Ascending aorta (tissue), 2 donors: ENCODE measurements around the gene FOXK2. TPM values are rescaled to one million over a fixed set of nuclear protein-coding genes. Genes with fewer than 3 reads are reported as not detected.
"Not testable (repeated sequence)": the region's sequence is repeated elsewhere in the genome, so short reads cannot be mapped to it uniquely, and the experiment has no call there.

ENCODE experiments used
- DNase-seq, 2 donors: peaks; one replicate each; pipeline ENCODE4 v3.0.0-alpha.2; 2019; ENCODE audit warnings: low spot score in 2 of 2
- H3K27ac ChIP-seq, 2 donors: fragments of 200-600 bp; sonication (generic); one replicate each; pipeline ENCODE4 v1.5.1; 2016 to 2017; ENCODE audit warnings: mild to moderate bottlenecking in 1 of 2
- H3K27me3 ChIP-seq: fragments of 200-600 bp; sonication (generic); one replicate; pipeline ENCODE4 v1.5.1; 2017
- H3K36me3 ChIP-seq, 2 donors: fragments of 200-600 bp; sonication (generic); one replicate each; pipeline ENCODE4 v1.5.1; 2016
- H3K4me1 ChIP-seq, 2 donors: fragments of 200-600 bp; sonication (generic); one replicate each; pipeline ENCODE4 v1.5.1; 2016 to 2017; ENCODE audit warnings: mild to moderate bottlenecking in 1 of 2
- H3K4me3 ChIP-seq, 2 donors: fragments of 200-600 bp; sonication (generic); one replicate each; pipeline ENCODE4 v1.5.1; 2016 to 2017; ENCODE audit warnings: mild to moderate bottlenecking in 1 of 2
- H3K9me3 ChIP-seq, 2 donors: fragments of 200-600 bp; sonication (generic); one replicate each; pipeline ENCODE4 v1.5.1; 2016
- intact Hi-C: fragments of 100-400 bp; cut with DNase I; formaldehyde crosslinking; loops from one replicate; pipeline ENCODE4 v1.15.1; 2023
- total RNA-seq: library from RNA; depleted of rRNA; stranded (reverse); fragments of >200 nt; gene quantifications from one replicate; pipeline ENCODE4 v1.1.0, GENCODE V29; 2016
- TF ChIP-seq, protein P1 (sequence below), 3 experiments: fragments of 200-600 bp in 2 of 3; fragments of 450-650 bp in 1 of 3; sonication (generic) in 2 of 3; IDR thresholded peaks; one replicate each; pipeline ENCODE4 v1.5.1; 2016 to 2019; ENCODE audit warnings: antibody characterized with exemption in 3 of 3, mild to moderate bottlenecking in 1 of 3, moderate library complexity in 1 of 3

Gene FOXK2
- total RNA-seq, 1 donor from 2014 or later, result 131 TPM

DNA sequence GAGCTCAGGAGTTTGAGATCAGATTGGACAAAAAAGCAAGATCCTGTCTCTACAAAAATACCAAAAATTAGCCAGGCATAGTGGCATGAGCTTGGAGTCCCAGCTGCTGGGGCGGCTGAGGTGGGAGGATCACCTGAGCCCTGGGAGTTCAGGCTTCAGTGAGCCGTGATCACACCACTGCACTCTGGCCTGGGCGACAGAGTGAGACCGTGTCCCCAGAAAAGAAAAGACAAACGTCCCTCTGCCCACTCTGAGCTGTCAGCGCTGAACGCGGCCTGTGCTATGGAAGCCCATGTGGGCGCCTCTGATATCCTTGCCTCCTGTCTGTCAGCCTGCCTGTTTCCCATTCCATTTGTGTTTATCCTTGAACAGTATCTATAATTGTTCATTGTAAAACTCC is 50.7 kb downstream of the FOXK2 start:
- no peak for DNase-seq
- Histone ChIP-seq H3K27me3 (no peaks in the 10 kb centered on the region), H3K4me3 (no peak overlapping the region), H3K36me3 (peaks cover 56 to 76% of the 10 kb centered on the region in 2 donors), H3K27ac (no peak overlapping the region), H3K9me3 (no peaks in the 10 kb centered on the region), H3K4me1 (peaks cover 6 to 8% of the 10 kb centered on the region in 2 donors)
- TF ChIP-seq, protein P1, sequence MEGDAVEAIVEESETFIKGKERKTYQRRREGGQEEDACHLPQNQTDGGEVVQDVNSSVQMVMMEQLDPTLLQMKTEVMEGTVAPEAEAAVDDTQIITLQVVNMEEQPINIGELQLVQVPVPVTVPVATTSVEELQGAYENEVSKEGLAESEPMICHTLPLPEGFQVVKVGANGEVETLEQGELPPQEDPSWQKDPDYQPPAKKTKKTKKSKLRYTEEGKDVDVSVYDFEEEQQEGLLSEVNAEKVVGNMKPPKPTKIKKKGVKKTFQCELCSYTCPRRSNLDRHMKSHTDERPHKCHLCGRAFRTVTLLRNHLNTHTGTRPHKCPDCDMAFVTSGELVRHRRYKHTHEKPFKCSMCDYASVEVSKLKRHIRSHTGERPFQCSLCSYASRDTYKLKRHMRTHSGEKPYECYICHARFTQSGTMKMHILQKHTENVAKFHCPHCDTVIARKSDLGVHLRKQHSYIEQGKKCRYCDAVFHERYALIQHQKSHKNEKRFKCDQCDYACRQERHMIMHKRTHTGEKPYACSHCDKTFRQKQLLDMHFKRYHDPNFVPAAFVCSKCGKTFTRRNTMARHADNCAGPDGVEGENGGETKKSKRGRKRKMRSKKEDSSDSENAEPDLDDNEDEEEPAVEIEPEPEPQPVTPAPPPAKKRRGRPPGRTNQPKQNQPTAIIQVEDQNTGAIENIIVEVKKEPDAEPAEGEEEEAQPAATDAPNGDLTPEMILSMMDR (IDR thresholded peaks at IDR 0.05), result no peak
- intact Hi-C loops, result no loop called here

DNA sequence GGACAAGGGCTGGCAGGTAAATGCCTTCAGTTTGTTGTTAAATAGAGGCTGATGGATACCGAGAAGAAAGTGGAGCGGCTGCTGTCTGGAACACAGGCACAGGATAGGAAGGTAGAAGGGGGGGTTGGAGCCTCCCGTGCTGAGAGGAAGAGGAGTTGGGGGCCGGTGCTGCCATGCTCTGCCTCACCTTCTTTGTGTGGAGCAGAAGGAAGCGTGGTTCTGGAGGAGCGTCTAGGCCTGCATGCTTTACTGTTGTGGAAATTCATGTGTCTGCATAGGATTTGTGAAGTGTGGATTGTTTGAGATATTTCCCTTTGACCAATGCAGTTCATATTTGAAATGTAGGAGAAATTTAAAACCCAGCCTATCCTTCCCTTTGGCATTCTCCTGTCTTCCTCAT is 52.3 kb downstream of the FOXK2 start:
- peaks cover 60 to 84% of the 10 kb centered on the region in 2 donors for H3K36me3 ChIP-seq
- H3K9me3 ChIP-seq, result no peaks in the 10 kb centered on the region
- H3K4me1 ChIP-seq, result peaks cover 2 to 8% of the 10 kb centered on the region in 2 donors
- no peak overlapping the region for H3K27ac ChIP-seq
- no peaks in the 10 kb centered on the region for H3K27me3 ChIP-seq
- TF ChIP-seq, protein P1 (IDR thresholded peaks at IDR 0.05), result no peak
- intact Hi-C loops, result no loop called here
- no peak for DNase-seq
- no peak overlapping the region for H3K4me3 ChIP-seq

DNA sequence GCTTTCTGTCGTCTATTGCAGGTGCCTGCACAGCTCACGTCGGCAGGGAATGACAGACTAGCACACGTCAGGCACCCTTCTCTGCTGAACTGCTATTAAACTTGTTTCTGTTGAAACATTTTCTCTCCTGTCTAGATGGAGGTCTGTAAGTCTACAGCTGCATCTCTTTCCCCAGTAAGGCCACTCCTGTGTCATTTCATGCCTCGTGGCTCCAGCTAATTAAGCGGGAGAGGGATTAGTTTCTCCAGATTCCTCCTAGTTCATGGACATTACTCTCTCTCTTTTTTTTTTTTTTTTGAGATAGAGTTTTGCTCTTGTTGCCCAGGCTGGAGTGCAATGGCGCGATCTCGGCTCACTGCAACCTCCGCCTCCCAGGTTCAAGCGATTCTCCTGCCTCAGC is 54.5 kb downstream of the FOXK2 start:
- no peaks in the 10 kb centered on the region for H3K9me3 ChIP-seq
- H3K27ac ChIP-seq, result no peak overlapping the region
- H3K4me1 ChIP-seq, result peaks cover 0 to 2% of the 10 kb centered on the region in 2 donors
- H3K36me3 ChIP-seq, result peaks cover 48 to 87% of the 10 kb centered on the region in 2 donors
- no peak overlapping the region for H3K4me3 ChIP-seq
- TF ChIP-seq, protein P1 (IDR thresholded peaks at IDR 0.05), result no peak
- DNase-seq, result no peak
- intact Hi-C loops, result no loop called here
- H3K27me3 ChIP-seq, result no peaks in the 10 kb centered on the region

DNA sequence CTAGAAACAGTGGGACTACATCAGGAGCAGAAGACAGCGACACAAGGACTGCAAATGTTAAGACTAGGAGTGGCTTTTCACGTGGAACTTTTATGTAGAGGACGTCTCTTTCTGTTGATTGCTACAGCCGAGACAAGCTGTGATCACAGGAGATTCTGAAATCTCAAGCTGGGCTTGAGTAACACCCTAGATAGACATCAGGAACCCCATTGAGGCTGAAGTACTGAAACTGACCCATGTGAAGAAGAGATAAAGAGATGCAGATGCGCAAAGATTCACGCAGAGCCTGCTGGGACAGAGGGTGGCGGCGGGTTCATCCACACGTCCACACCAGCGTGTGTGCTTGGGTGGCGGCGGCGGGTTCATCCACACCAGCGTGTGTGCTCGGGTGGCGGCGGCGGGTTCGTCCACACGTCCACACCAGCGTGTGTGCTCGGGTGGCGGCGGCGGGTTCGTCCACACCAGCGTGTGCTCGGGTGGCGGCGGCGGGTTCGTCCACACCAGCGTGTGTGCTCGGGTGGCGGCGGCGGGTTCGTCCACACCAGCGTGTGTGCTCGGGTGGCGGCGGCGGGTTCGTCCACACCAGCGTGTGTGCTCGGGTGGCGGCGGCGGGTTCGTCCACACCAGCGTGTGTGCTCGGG is 56.2 kb downstream of the FOXK2 start:
- intact Hi-C loops, H3K9me3 ChIP-seq, H3K27me3 ChIP-seq, H3K27ac ChIP-seq, DNase-seq, H3K4me3 ChIP-seq, H3K4me1 ChIP-seq: not testable (repeated sequence)
- H3K36me3 ChIP-seq, result peaks cover 43 to 76% of the 10 kb centered on the region in 2 donors

DNA sequence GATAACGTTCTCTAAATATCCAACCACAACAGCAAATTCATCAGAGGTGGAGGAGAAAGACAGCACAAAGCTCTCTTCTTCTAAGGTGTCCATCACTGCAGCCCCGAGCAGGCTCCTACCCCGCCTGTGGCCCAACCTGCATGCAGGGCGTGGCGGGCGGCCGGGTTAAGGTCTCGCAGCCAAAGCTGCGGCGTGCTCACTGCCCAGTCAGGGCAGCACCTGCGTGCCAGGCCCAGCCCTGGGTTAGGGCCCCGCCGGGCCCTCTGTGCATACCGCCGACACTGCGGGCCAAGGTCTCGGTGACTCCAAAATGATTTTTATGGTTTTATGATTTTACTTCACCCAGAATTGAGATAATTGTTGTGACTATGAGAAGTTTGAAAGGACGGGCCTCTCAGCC is 57.8 kb downstream of the FOXK2 start:
- Histone ChIP-seq H3K36me3 (peaks cover 40 to 65% of the 10 kb centered on the region in 2 donors), H3K27me3 (no peaks in the 10 kb centered on the region), H3K4me1 (no peaks in the 10 kb centered on the region), H3K4me3 (no peak overlapping the region), H3K9me3 (no peaks in the 10 kb centered on the region), H3K27ac (no peak overlapping the region)
- intact Hi-C loops, result no loop called here
- DNase-seq, result no peak
- TF ChIP-seq, protein P1 (IDR thresholded peaks at IDR 0.05), result no peak

DNA sequence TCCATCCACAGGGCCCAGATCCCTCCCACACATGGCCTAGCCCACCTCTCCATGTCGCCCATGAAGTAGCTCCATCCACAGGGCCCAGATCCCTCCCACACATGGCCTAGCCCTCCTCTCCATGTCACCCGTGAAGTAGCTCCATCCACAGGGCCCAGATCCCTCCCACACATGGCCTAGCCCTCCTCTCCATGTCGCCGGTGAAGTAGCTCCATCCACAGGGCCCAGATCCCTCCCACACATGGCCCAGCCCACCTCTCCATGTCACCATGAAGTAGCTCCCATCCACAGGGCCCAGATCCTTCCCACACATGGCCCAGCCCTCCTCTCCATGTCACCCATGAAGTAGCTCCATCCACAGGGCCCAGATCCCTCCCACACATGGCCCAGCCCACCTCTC is 60.4 kb downstream of the FOXK2 start:
- H3K27me3 ChIP-seq, H3K27ac ChIP-seq, intact Hi-C loops, H3K4me1 ChIP-seq, DNase-seq, H3K9me3 ChIP-seq, H3K4me3 ChIP-seq: not testable (repeated sequence)
- H3K36me3 ChIP-seq, result peaks cover 34 to 52% of the 10 kb centered on the region in 2 donors

DNA sequence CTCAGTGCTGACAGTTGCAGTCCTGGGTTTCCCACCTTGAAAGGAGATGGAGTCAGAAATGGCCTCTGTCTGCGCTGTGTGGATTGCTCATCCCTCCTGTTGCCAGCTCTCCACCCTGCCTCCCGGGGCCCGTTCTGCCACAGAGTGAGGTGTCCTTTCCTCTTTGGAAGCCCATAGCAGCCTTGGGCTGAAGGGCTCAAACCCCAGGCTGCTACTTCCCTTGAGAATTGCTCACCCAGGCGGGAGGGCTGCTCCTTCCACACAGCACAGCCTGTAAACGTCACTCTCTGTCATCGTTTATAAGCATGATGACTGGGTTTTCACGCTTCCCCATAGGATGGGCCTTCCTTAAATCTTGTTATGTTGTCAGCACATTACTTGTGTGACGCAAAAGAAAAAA is 62.7 kb downstream of the FOXK2 start:
- no peaks in the 10 kb centered on the region for H3K4me1 ChIP-seq
- H3K9me3 ChIP-seq, result no peaks in the 10 kb centered on the region
- intact Hi-C loops, result no loop called here
- no peak overlapping the region for H3K4me3 ChIP-seq
- no peak overlapping the region for H3K27ac ChIP-seq
- no peak for DNase-seq
- TF ChIP-seq, protein P1 (IDR thresholded peaks at IDR 0.05), result no peak
- peaks cover 32 to 46% of the 10 kb centered on the region in 2 donors for H3K36me3 ChIP-seq
- H3K27me3 ChIP-seq, result no peaks in the 10 kb centered on the region
